GM12873 (cell line): Measurements from ENCODE around the gene IPCEF1.

ENCODE experiments used
- TF ChIP-seq, protein P1 (sequence below): IDR thresholded peaks from 2 replicates; pipeline ENCODE4 v1.5.1; 2012; ENCODE audit warnings: low read depth, mild to moderate bottlenecking, moderate library complexity, low read length, control low read depth; ENCODE audit not compliant: insufficient read depth; ENCODE audit errors: missing control alignments

Gene IPCEF1

GRCh38 chr6:154164397-154164796 lies 192.2 kb downstream of the IPCEF1 start:
- TF ChIP-seq, protein P1, sequence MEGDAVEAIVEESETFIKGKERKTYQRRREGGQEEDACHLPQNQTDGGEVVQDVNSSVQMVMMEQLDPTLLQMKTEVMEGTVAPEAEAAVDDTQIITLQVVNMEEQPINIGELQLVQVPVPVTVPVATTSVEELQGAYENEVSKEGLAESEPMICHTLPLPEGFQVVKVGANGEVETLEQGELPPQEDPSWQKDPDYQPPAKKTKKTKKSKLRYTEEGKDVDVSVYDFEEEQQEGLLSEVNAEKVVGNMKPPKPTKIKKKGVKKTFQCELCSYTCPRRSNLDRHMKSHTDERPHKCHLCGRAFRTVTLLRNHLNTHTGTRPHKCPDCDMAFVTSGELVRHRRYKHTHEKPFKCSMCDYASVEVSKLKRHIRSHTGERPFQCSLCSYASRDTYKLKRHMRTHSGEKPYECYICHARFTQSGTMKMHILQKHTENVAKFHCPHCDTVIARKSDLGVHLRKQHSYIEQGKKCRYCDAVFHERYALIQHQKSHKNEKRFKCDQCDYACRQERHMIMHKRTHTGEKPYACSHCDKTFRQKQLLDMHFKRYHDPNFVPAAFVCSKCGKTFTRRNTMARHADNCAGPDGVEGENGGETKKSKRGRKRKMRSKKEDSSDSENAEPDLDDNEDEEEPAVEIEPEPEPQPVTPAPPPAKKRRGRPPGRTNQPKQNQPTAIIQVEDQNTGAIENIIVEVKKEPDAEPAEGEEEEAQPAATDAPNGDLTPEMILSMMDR: no peak

DNA sequence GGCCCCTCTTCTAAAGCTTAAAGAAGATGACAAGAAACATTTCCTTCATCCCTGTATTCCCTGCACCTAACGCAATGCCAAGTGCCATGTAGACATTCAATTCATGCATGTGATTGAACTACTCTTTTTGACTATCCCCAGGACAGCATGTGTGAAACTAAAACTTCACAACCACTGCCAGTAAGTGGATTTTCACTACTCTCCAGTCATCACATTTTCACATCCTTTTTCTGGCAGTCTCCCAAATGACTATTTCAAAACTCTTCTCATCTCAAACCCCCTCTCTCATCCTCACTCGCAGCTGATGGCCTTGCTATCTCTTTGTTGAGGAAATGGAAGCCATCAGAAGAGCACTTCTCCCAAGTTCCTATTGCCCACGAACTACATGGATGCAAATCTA lies 194.9 kb downstream of the IPCEF1 start:
- TF ChIP-seq, protein P1: no peak

DNA sequence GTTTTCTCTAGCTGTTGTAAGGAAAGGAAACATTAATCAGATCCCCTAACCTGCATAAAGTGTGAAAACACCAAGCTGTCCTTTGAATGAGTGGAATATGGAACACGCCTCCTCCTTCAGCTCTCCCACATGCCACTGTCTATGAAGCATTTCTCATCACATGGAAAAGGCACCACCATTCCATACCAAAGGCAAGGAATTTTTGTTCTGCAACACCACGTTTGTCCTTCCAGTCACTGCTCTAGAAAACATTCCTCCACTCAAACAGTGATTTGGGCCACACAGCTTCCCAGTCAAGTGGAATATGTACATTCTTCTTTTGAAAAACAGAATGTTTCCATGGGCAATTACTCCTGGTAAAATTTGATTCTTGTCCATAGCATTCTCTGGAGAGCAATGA lies 197.5 kb downstream of the IPCEF1 start:
- TF ChIP-seq, protein P1: no peak

DNA sequence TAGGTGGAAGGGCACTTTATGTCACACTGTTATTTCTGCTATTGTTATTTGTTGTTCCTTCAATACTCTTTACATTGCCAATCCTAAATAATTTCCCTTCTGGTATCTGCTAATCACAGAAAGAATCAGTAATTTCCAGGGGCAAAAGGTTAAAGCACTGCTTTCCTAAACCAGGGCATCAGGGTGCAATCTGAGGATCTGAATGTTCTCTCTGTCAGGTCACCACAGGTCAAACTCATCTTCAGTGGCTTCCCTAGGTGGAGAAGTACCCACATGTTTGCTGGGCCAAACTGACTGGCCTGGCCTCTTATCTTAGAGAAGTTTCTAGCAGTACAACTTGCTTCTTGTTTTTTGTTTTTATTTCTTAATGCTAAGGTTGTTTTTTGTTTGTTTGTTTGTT lies 198.9 kb downstream of the IPCEF1 start:
- TF ChIP-seq, protein P1: no peak

GRCh38 chr6:154157082-154157481 lies 199.5 kb downstream of the IPCEF1 start:
- TF ChIP-seq, protein P1: no peak

DNA sequence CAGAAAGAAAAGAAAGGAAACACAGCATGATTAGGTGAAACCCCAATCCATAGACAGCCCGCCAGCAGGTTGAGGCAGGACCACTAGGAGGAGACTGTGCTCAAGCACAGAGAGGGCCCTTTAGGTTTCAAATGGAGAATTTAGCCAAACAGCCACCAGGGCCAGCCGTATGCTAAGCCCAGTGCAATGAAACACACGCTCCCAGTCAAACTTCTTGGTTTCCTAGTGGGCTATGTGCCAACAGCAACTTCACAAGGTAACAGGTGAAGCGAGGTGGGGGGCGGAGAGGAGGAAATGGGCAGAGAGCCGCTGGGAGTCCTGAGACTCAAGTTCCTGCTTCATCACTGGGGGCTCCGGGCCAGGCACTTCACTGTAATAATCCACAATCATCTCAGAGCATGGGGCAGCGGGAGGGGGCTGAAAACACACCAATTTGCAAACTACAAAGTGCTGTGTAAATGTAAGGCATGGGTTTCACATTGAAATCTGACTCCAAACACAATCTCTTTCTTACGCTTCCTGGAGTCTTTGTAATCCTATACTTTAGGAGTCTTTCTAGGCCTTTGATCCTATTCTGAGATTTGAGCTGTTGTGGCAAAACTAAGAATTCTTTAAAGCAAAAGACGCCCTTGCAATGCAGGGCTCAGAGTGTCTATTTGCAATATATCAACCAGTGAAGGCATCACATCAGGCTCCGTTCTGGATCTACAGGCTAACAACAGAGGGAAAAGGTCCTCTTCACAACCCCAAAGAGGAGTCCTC lies 200.3 kb downstream of the IPCEF1 start:
- TF ChIP-seq, protein P1: peak; percentile 80

DNA sequence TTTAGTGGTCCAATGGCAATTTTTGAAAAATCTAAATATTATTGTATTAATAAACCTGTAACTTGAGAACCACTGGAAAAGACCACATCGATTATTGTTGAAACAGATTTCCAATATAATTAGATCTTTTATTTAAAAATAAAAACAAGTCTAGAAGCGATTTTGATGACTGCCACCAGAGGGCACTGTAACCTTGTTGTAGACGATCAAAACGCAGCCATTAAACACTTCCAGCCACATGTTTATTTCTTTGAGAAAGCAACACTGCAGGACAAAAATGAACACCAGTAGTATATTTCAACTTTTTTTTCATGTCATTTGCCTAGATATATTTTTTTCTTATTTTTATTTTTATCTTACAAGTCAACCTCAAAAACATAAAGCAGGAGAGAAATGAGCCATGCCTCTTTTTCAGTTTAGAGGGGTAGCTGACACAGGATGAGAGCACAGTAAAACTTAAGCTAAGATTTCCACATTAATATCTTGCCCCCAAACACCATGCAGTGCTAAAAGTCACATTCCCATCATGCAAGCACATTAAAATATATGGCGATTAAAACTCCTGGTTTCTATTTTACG lies 202.1 kb downstream of the IPCEF1 start:
- TF ChIP-seq, protein P1: peak; percentile 56
